Activated B cell treated with CpG ODN at 0.5 μM for 24 hours (primary cell): ENCODE results near the gene APP. TPM values are rescaled to one million over a fixed set of nuclear protein-coding genes. Genes with fewer than 3 reads are reported as not detected.

Source experiments
- ATAC-seq: fragments of 200-7000 bp; cut with Tn5 transposase; one replicate; pipeline ENCODE4 v1.10.0; 2021; ENCODE audit warnings: low read depth, mild to moderate bottlenecking, moderate library complexity
- CTCF ChIA-PET: fragments of 350-600 bp; sonication (Branson Sonifier 250); formaldehyde crosslinking; loops from one replicate; lab custom pipeline; 2021; ENCODE audit warnings: antibody characterized with exemption; lab: Charles Lee
- POLR2A ChIA-PET: fragments of 350-600 bp; sonication (Branson Sonifier 250); formaldehyde crosslinking; loops from one replicate; lab custom pipeline; 2021; ENCODE audit warnings: antibody characterized with exemption; lab: Charles Lee
- DNase-seq: peaks from one replicate; pipeline ENCODE4 v3.0.0; 2022
- H3K27ac Mint-ChIP-seq: one replicate; pipeline ENCODE4 v1.8.0; 2020; ENCODE audit warnings: mixed read lengths
- H3K27me3 Mint-ChIP-seq: one replicate; pipeline ENCODE4 v1.8.0; 2021; ENCODE audit warnings: mixed read lengths
- H3K36me3 Mint-ChIP-seq: one replicate; pipeline ENCODE4 v1.8.0; 2021; ENCODE audit warnings: low read depth, mixed read lengths
- H3K4me1 Mint-ChIP-seq: one replicate; pipeline ENCODE4 v1.8.0; 2021; ENCODE audit warnings: mixed read lengths
- H3K4me3 Mint-ChIP-seq: one replicate; pipeline ENCODE4 v1.8.0; 2020; ENCODE audit warnings: mild to moderate bottlenecking, mixed read lengths
- H3K9me3 Mint-ChIP-seq: one replicate; pipeline ENCODE4 v1.8.0; 2020; ENCODE audit warnings: mixed read lengths
- CTCF ChIP-seq: fragments of 200-600 bp; IDR thresholded peaks from one replicate; pipeline ENCODE4 v1.8.0; 2022; ENCODE audit warnings: antibody characterized with exemption, mild to moderate bottlenecking
- intact Hi-C: fragments of 100-400 bp; cut with micrococcal nuclease; formaldehyde crosslinking; loops from one replicate; pipeline ENCODE4 v1.15.1; 2024
- total RNA-seq: library from RNA; stranded (reverse); gene quantifications from 2 replicates; pipeline ENCODE4 v1.2.3, GENCODE V29; 2022

Gene APP
- total RNA-seq, 1 donor from 2014 or later: 32.1 TPM

DNA sequence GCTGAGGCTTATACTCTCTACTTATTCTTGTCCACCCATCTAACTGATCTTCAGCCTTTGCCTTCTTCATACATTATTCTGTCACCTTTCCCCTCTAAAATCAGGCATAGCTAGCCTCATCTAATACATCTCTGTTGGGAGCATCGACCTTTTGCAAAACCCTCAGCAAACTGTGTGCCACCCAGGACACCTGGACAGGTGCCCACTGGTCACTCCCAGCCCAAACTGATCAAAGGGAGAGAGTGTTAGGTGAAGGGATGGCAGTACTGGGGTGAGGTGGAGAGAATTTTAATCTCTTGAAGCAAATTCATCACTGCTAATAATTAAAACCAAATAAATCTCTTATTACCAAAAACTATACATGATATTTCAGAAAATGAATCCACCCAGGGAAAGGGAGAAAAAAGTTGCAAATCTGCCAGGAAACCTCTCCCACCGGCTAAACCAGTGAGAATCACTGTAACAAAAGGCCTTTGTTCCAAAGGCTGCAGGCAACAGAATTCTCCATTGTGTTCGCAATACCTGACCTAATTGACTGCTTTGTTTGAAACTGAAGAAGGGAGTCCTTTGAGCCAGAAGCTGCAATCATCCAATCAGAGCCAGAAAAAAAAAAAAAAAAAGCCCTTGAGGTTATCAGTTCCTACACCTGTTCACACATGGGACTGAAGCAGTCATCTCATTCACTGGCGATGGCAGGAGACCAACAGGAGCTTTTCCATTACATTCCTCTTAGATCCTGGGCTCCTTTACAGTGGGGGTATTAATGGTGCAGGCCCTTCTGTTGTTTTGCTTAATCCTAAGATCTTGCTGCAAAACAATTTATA, 172.6 kb downstream of the APP start:
- Mint-ChIP-seq H3K4me3 (no peak overlapping the region), H3K4me1 (peaks cover 4% of the 10 kb centered on the region), H3K36me3 (peaks cover 12% of the 10 kb centered on the region), H3K9me3 (no peaks in the 10 kb centered on the region), H3K27me3 (no peaks in the 10 kb centered on the region), H3K27ac (no peak overlapping the region)
- intact Hi-C loops: no loop called here
- ChIA-PET CTCF (no interaction called here), POLR2A (no interaction called here)
- TF ChIP-seq CTCF: no peak
- DNase-seq (no peak), ATAC-seq (no peak)

- TF ChIP-seq CTCF: no peak
- ATAC-seq (no peak), DNase-seq (no peak)
- Mint-ChIP-seq H3K4me3 (no peak overlapping the region), H3K27ac (no peak overlapping the region), H3K9me3 (no peaks in the 10 kb centered on the region), H3K27me3 (no peaks in the 10 kb centered on the region), H3K4me1 (peaks cover 4% of the 10 kb centered on the region), H3K36me3 (peaks cover 12% of the 10 kb centered on the region)
- intact Hi-C loops: no loop called here
- ChIA-PET POLR2A (no interaction called here), CTCF (no interaction called here)
These were observed 175.3 kb downstream of the APP start for GRCh38 chr21:25995278-25995677.

GRCh38 chr21:25994758-25995163, 175.8 kb downstream of the APP start:
- TF ChIP-seq CTCF: no peak
- H3K27me3 Mint-ChIP-seq: no peaks in the 10 kb centered on the region
- no peak overlapping the region for H3K27ac Mint-ChIP-seq
- H3K36me3 Mint-ChIP-seq: peaks cover 12% of the 10 kb centered on the region
- ATAC-seq (no peak), DNase-seq (no peak)
- peaks cover 2% of the 10 kb centered on the region for H3K4me1 Mint-ChIP-seq
- ChIA-PET CTCF (no interaction called here), POLR2A (interaction anchor here (0.9 kb wide), 1 partner anchor 26 kb away, joined by 4 read pairs; no protein-coding TSS in a partner anchor)
- intact Hi-C loops: no loop called here
- no peak overlapping the region for H3K4me3 Mint-ChIP-seq
- H3K9me3 Mint-ChIP-seq: no peaks in the 10 kb centered on the region

DNA sequence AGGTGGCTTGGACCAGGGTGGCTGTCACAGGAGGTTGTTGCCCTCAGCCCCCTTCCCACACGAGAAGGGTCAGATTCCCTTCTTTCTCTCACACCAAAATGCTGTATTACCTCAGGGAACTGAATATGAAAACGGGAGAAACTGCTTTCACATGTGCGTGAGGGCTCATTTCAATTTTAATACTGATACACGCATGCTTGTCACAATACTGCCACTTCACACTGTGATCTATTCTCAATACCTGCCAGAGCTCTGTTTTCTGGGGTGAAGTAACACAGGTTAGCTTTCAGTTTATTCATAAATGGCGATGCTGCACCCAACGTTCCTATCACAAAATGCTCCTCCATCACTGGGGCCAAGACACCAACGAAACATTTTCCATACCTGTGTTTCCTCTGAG, 181.8 kb downstream of the APP start:
- intact Hi-C loops: no loop called here
- no peak for DNase-seq
- no peaks in the 10 kb centered on the region for H3K27me3 Mint-ChIP-seq
- no peaks in the 10 kb centered on the region for H3K4me1 Mint-ChIP-seq
- TF ChIP-seq CTCF: no peak
- no peaks in the 10 kb centered on the region for H3K9me3 Mint-ChIP-seq
- POLR2A ChIA-PET: no interaction called here
- CTCF ChIA-PET: no interaction called here
- no peak for ATAC-seq
- no peak overlapping the region for H3K27ac Mint-ChIP-seq
- H3K36me3 Mint-ChIP-seq: peaks cover 5% of the 10 kb centered on the region
- H3K4me3 Mint-ChIP-seq: no peak overlapping the region

DNA sequence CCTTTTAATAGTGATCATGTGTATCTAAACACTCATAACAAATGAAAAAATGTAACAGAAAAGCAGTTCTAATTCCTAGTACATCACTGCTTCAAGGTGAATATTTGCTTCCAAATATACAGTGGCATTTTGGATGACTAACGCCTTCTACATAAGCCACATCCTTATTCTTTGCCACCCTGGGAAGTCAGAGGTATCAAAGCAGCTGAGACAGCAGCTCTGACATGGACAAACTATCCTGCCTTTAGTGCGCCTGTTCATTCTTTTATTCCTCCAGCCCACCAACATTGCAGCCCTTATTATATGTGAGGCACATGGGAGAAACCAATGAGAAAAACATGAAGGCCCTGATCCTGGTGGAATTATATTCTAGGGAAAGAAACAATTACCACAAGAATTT, 183.0 kb downstream of the APP start:
- intact Hi-C loops: no loop called here
- Mint-ChIP-seq H3K4me1 (no peaks in the 10 kb centered on the region), H3K4me3 (no peak overlapping the region), H3K27ac (no peak overlapping the region), H3K36me3 (peaks cover 5% of the 10 kb centered on the region), H3K27me3 (no peaks in the 10 kb centered on the region), H3K9me3 (no peaks in the 10 kb centered on the region)
- TF ChIP-seq CTCF: no peak
- DNase-seq (no peak), ATAC-seq (no peak)
- ChIA-PET POLR2A (no interaction called here), CTCF (no interaction called here)
